Left renal pelvis (tissue), 4 donors: ENCODE measurements around the gene ADK. TPM values are rescaled to one million over a fixed set of nuclear protein-coding genes. Genes with fewer than 3 reads are reported as not detected.

Experiments
- DNase-seq, 4 donors: peaks; one replicate each; pipeline ENCODE4 v3.0.0-alpha.2; 2013; ENCODE audit warnings: low read depth in 4 of 4, low spot score in 3 of 4
- polyA plus RNA-seq, 4 donors: library from polyadenylated mRNA; unstranded; fragments of 120-200 nt; gene quantifications; one replicate each; pipeline ENCODE4 v1.2.1, GENCODE V29; 2013; ENCODE audit not compliant: insufficient read length in 4 of 4

Gene ADK
- polyA plus RNA-seq, 4 donors = 21.9 to 38.2 (median 30.0) TPM

DNA sequence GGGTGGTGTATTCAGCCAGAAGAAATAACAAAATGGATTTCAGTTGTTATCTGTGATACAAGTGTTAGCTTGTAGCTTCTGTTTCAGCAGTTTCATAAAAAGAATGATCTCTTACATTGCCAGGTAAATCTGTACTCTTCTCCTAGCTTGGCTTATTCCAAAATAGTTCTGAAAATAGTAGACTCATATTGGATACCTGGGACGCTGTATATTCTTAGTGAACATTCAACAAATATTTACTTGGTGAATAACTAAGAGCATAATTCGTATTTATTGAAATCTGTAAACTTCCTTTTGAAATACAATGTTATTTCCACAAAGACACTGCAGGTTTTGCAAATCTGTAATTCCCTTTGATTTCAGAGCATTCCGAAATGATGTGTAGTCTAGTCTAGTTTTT, 249.2 kb downstream of the ADK start:
- no peak for DNase-seq

- no peak for DNase-seq
Observed at GRCh38 chr10:74406006-74406405, 255.0 kb downstream of the ADK start.

GRCh38 chr10:74415146-74415839, 264.3 kb downstream of the ADK start:
- DNase-seq = no peak

GRCh38 chr10:74417397-74417796, 266.4 kb downstream of the ADK start:
- no peak for DNase-seq

DNA sequence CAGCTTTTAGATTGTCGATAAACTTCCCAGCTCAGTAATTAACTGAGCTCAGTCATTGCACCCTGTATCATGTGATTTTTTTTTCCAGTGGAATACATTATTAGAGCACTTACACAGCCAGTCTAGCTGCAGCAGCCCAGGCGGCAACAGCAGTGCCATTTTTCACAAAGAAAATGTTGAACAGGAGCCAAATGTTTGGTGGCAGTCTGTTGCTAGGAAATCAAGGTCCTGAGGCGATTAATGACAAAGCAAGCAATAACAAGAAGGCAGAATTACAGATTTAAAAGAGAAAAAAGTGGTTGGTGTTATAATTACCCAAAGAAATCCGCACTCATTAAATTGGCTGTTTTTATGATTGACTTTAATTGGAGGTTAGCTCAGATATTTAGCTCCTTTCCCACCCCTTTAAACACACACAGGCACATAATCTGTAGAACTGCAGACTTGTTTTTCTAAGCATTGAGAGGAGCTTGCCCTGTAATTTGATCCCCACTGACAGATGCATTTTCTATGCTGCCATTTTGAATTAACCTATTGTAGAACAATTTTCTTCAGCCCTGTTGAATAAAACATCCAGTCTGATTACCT, 267.4 kb downstream of the ADK start:
- DNase-seq = peak; percentile 41 to 58 (median 56)

DNA sequence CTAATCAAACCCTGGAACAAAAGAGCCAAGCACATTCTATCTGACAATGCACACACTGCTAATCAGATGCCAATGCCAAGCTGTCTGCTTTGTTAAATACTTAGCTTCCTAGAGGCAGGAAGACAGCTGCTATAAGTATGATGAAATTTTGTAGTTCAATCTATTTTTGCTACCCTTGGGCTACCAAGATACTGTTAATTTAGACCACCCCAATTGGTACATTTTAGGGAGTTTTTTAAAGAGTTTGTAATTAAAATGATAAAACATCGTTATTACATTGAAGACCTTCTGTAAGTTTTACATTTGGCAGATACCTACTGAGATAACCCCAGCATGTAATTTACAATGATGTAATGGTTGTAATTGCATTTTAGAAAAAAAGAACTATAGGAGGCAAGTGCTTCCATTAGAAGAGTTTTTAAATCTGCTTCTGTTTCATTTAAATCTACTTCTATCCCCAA, 268.5 kb downstream of the ADK start:
- no peak for DNase-seq

DNA sequence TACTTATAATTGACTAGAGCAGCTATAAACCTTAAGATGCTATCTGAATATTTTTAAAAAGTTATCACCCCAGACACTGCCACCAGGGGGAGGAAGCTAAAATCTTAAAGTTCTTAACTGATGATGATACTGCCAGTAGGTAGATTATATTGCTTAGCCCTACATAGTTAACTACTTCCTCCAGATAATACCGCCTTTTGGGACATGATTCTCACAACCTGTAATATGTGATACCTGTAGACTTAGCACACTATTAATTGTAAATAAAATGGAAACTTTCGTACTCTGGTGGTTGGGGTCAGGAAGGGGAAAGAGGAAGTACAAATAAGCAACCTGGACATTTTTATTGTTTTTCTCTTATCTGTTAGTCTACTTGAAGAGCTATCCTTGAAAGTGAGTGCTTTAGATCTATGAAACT, 268.9 kb downstream of the ADK start:
- no peak for DNase-seq

DNA sequence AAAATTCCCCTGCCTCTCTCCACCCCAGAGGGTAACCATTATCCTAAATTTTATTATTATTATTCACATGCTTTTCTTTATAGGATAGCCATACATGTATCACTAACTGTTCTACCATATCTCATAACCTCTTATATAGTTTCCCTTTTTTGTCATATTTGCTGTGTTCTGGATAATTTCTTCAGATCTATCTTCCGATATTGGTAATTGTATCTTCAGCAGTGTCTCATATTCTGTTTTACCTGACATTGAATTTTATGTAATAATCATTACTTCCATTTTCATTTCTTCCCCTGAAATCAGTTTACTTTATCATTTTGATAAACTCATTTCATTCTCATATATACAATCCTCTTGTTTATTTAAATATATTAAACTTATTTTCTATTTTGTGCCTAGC, 273.5 kb downstream of the ADK start:
- no peak for DNase-seq

DNA sequence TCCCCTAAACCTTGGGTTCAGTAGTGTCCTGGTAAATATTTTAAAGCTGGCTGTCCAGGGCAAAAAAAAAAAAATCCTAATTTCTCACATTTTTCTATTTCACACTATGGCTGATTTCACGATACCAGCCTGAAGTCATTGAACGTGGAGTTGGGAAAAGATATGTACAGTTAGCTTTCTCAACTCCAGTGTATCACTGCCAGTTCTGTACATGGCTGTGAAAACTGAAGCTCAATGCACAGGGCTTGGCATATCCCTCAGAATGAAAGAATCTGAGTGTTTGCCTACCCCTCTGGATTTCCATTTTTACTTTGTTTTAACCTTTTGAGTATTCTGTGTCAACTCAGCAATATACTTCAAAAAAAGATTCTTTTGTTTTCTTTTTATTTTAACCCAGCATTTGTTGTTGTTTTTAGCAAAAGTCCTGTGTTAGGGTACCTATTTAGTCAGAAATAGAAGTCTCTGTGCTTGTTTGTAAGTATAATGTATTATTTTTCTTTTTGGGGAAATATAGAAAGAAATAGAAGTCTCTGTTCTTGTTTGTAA, 274.5 kb downstream of the ADK start:
- no peak for DNase-seq

- DNase-seq = no peak
Observed at GRCh38 chr10:74431816-74432215, 280.8 kb downstream of the ADK start.

DNA sequence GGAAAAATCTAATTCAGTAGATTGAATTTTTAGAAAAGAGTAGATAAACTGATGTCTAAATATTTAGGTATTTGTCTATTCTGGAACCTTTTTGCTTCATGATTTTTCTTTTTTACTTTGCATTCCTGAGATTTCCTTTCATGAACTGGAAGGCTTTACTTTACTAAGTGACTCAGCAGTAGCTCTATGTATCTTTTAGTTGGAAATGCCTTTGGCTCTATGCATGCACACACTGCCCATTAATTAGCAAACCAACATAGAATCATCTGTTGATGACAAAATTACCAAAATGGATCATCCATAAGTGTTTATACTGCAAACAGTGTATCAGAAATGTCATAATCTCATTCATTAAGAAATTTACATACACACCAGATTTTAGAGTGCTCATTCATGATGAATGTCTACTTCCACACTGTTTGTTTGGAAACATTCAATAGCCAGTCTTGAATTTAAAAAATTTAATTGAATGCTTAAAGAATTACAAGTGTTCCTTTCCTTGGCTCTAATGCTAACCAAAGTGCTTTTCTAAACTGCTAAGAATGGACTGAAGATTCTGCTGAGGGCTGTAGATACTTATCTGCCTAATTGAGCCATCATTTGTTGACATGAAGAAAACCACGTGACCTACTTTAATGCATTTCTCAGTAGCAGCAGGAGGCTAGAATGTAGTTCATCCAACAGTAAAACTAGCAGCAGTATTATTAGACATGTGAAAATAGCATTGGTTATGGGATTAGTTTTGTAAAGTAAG, 282.0 kb downstream of the ADK start:
- no peak for DNase-seq

GRCh38 chr10:74433595-74433956, 282.6 kb downstream of the ADK start:
- DNase-seq = no peak

DNA sequence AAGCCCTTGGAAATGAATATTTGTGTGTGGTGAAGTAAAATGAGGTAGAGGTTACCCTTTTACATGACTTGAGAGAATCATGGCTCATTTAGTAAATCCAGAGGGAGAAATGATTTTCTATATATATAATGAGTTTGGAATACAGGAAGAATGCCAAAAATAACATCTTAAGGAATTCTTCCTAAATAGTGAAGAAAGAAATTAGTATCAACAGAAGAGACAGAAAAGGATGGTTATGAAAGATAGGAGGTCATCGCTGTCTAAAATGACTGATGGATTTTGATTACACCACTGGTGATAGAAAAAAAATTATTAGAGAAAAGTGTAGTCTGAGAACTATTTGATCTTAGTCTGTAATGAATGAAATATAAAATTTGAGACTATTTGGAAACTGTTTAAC, 283.0 kb downstream of the ADK start:
- no peak for DNase-seq

- no peak for DNase-seq
Observed at GRCh38 chr10:74434547-74434946, 283.5 kb downstream of the ADK start.

DNA sequence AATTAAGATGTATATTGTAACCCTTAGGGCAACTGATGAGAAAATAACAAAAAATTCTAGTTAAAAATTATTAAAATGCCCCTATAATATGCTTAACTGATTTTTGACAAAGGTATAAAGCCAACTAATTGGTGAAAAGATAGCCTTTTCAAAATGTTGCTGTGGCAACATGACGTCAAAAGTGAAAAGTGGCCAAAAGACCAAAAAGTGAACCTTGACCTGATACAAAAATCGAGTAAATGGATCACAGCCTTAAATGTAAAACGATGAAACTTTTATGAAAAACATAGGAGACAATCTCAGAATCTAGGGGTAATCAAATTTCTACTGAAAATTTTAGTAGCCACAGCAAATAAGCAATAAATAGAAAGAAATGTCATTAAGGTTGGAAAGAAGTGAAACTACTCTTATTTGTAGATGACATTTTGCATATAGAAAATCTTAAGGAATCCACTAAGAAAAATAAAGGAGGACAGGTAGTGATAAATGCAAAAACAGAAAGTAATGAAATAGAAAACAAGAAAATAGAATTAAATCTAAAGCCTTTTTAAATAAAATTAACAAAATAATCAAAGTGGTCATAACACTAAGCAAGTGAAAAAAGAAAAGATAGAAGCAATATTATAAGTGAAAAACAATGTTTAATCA, 285.6 kb downstream of the ADK start:
- no peak for DNase-seq

DNA sequence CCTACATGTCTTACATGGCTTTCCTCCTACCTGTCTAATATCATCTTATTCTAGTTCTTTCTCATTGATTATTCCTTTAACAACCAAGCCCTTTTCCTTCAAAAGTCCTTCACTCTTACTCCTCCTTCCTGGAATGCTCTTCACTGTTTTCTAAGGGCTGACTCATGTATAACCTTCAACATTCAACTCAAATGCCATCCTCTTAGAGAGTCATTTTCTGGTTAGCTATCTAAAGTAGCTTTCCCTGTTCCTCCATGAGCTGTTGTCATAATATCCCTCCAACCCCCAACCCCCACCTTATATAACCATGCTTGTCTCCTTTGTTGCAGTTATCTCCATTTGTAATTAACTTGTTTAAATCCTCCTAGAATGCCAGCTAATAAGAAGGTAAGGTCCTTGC, 286.8 kb downstream of the ADK start:
- no peak for DNase-seq

DNA sequence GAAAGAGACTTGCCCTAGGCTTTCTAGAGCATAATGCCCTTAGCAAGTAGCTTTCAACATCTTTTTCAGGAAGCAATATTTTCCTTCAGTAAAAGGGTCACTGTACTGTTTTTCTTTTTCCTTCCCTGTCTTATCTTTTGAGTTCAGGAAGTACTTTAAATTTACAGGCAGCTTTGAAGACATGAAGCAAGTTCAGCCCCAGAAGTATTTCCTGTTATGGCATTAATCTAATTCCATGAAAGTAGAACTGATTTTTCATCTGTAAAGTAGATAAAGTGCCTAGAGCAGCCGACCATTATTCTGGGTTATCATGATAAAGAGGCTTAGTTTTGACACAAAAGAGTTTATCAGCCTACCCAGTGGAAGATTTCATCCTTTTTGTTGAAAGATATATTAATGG, 288.2 kb downstream of the ADK start:
- DNase-seq = no peak

DNA sequence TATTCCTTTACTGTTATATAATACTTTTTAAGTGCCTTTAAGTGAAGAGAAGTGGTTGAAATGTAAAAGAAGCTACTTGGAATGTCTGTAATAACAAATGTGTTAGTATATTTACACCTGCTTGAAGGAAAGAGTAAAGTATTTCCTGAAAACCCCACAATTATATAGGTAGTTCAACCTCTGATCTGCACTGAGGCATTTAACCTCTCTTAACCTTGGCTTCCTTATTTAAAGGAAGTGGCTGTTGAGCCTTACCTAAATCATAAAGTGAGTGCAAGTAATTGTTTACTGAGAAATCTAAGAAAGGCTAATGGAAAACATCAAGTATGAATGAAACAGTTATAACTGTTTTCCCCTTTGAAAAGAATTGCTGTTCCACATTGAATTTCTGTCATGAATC, 294.5 kb downstream of the ADK start:
- DNase-seq = no peak

DNA sequence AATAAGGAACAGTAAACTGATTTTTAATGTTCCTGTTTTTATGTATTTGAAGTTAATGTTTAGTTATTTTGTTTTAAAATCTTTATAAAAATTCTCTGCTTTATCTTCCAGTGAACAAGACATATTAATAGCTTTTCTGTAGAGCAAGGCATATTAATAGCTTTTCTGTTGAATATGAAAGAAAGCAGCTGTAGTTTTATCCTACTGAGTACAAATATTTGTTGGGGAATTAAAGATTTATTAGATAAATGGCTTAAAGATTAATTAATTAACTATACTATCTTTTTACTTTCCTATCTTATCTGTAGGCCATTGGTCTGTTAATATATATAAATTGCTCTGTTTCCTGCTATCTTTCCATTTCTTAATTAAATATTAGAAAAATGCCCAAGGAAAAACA, 299.6 kb downstream of the ADK start:
- DNase-seq = peak in 2 of 4 donors; percentile 18 to 27

GRCh38 chr10:74451127-74451829, 300.3 kb downstream of the ADK start:
- no peak for DNase-seq

GRCh38 chr10:74453169-74453568, 302.1 kb downstream of the ADK start:
- no peak for DNase-seq
